GM21528 (cell line): ENCODE measurements around the gene FAM3A.

Experiments used
- ATAC-seq: cut with Tn5 transposase; IDR thresholded peaks from one replicate; pipeline ENCODE4 v1.9.1; 2021; ENCODE audit warnings: mild to moderate bottlenecking, moderate library complexity; ENCODE audit not compliant: unreplicated experiment, low FRiP score

FAM3A gene

DNA sequence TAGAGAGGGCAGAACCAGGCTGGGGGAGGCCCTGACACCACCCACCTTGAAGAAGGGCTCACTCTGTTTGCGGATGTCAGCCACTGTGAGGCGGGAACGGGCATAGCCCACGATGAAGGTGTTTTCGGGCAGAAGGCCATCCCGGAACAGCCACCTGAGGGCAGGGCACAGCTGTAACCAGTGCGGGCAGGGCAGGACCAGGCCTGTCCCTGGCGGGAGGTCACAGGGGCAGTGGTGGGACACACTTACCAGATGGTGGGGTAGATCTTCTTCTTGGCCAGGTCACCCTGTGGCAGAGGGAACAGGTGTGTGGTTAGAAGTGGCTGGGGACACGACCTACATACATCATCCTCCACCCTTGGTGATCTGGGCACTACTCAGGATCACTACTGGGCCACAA is 19.9 kb upstream of the FAM3A start:
- ATAC-seq = no peak

DNA sequence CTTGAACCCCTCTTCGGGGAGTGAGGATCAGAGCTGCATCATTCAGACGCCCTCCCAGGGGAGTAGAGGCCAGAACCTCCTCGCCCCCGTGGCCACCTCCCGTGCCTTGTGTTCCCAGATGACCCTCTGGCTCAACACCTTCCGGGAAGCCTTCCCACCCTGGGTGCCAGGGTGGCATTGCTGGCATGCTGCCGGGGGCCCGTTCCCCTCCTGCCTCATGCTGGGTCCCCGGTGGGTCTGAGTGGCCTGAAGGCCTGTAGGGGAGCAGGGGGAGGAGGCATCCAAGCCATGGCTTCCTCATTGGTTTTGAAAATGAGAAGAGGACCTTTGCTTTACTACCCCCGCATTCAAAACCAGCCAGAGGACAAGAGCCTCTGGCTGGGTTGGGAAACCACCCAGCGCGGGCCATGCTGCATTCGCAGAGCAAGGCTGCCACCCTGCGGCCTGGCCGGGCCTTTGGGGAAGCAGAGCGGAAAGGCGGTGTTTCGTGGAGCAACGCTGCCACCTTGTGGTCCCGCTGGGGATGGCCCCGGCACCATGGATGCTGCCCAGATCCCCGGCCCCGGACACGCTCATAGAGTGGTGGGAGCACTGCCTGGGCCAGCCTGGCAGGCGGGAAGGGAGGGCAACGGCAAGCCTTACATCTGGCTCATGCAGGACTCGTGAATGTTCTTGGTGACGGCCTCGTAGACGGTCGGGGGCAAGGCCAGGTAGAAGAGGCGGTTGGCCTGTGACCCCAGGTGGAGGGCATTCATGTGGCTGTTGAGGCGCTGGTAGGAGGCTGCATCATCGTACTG is 18.7 kb upstream of the FAM3A start:
- ATAC-seq = peak; percentile 74

GRCh38 chrX:154532690-154533089 is 16.7 kb upstream of the FAM3A start:
- ATAC-seq = no peak

GRCh38 chrX:154531626-154532025 is 15.6 kb upstream of the FAM3A start:
- no peak for ATAC-seq

- ATAC-seq = no peak
These were observed 14.3 kb upstream of the FAM3A start for GRCh38 chrX:154530286-154530685.

DNA sequence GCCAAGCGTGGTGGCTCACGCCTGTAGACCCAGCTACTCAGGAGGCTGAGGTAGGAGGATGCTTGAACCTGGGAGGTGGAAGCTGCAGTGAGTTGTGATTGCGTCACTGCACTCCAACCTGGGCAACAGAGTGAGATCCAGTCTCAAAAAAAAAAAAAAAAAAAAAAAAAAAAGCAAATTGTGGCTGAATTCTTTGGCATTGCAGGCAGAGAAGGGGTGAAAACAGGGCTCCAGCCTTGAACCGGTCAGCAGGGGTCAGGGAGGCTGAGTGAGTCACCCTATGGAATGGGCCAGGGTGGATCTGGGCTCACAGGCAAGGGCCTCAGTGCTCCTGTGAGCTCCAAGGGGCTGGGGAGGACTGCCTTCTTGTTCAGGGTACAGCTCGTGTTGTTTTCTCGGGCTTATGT is 13.2 kb upstream of the FAM3A start:
- ATAC-seq = no peak

- peak; percentile 61 for ATAC-seq
These were observed 11.1 kb upstream of the FAM3A start for GRCh38 chrX:154526901-154527675.

GRCh38 chrX:154525606-154526490 is 9.8 kb upstream of the FAM3A start:
- no peak for ATAC-seq

GRCh38 chrX:154519389-154519788 is 3.4 kb upstream of the FAM3A start:
- no peak for ATAC-seq

DNA sequence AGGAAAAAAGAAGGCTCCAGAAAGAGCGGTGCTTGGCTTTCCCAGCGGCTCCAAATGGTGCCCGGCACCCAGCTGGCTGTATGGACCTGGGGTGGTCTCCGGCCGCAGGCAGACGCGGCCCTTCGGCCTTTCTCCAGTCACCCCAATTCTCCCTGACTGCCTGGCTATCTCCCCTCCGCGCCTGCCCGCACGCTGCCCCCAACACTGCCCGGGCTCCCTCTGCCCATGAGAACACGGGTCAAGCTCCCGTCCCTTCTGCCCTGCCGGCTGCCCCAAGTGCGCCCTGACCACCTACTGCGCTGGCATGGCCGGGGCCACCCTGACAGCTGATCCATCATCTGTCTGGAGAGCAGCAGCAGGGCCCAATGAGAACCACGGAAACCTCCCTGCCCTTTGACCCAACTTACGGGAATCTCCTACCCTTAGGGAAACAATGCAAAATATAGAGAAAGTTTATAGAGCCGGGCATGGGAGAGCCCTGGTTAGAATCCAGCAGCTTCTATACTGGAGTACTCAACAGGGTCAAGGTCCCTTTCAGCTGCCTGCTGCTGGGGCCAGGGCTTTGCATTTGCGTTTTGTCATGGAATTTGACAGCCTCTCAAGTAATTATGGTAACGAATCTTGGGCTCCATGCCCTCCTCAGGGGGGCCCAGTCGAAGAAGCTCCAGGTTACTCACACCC is 1.2 kb upstream of the FAM3A start:
- ATAC-seq = no peak

DNA sequence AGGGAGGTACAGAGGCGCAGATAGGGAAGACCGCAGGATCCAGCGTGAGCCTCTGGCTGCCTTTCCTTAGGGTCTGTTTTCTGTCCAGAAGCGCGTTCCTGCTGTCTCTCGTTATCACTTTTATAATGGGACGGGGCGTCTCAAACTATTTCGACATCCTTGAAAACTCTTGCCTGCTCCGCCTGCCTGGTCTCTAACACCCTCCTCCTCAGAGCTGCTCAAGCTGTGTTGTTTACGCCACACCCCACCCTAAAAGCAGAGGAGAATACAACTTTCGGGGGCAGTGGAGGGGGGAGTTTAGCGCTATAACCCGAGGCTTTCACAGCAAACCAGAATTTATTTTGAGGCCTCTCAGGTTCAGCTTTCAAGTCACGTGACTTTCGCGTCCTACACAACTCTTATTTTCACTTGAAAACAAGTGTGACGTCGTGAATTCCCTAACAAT is 646 bp upstream of the FAM3A start:
- peak; percentile 4 for ATAC-seq

DNA sequence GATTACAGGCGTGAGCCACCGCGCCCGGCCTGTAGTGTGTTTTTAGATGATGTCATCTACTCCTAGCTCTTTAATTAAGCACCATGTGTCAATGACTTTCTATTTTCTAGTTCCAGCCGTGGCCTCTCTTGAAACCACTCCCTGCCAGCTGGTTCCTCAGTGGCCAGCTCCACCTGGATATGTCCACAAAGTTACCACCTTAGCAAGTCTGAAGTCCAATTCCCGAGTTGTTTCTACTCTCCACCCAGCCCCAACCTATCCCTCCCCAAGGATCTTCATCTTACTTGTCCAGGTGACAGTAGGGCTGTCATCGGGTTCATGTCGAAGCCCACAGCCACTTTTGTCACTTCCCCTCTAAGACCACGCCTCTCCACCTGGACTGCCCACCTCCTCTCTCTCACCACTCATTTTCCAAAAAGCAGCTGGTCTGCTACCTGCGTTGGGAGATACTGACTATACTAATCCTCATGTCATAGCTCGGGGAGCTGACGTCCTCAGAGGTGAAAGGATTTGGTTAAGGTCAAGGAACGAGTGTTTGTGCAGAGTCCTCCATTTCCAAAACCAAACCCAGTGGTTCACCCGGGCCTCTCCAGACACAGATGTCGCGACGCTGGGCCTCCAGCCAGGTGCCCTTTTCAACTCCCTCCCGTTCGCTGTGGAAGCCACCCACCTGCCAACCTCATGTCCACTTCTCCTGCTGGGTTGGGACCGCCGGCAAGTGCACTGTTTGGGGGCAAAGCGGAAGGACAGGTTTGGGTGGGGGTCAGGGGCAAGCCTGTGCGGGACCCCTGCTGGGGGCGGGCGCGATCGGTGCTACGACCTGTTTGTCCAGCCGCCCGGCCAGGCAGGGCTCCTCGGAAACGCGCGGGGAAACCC is 704 bp downstream of the FAM3A start:
- ATAC-seq = peak; percentile 19

- no peak for ATAC-seq
These were observed 2.3 kb downstream of the FAM3A start for GRCh38 chrX:154513716-154514115.

GRCh38 chrX:154512879-154513553 is 3.0 kb downstream of the FAM3A start:
- ATAC-seq = no peak

DNA sequence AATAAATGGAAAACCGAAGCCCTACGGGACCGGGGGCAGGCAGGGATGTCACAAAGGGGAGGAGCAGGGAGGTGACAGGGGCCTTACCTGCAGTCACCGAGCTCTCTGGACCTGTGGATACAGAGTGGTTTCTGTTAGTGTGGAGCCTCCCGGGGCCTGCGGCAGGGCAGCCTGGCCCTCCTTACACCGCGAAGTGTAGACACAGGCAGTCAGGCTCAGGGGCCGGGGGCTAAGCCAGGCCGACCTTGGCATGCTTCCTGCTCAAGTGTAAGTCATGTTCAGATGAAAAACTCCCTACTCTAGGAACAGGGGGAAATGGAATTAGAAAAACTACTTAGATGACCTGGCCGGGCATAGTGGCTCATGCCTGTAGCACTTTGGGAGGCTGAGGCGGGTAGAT is 4.3 kb downstream of the FAM3A start:
- ATAC-seq = no peak

DNA sequence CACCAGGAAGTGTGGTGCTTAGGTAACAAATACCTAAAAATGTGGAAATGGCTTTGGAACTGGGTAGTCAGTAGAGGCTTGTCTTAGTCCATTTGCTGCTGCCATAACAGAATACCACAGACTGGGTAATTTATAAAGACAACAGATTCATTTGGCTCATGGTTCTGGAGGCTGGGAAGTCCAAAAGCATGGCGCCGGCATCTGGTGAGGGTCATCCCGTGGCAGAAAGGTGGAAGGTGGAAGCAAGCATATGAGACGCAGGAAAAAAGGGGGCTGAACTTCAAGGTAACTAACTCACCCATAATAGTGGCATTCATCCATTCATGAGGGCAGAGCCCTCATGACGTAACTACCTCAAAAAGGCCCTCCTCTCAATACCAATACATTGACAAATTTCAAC is 6.6 kb downstream of the FAM3A start:
- ATAC-seq = no peak

GRCh38 chrX:154508384-154508745 is 7.7 kb downstream of the FAM3A start:
- no peak for ATAC-seq

DNA sequence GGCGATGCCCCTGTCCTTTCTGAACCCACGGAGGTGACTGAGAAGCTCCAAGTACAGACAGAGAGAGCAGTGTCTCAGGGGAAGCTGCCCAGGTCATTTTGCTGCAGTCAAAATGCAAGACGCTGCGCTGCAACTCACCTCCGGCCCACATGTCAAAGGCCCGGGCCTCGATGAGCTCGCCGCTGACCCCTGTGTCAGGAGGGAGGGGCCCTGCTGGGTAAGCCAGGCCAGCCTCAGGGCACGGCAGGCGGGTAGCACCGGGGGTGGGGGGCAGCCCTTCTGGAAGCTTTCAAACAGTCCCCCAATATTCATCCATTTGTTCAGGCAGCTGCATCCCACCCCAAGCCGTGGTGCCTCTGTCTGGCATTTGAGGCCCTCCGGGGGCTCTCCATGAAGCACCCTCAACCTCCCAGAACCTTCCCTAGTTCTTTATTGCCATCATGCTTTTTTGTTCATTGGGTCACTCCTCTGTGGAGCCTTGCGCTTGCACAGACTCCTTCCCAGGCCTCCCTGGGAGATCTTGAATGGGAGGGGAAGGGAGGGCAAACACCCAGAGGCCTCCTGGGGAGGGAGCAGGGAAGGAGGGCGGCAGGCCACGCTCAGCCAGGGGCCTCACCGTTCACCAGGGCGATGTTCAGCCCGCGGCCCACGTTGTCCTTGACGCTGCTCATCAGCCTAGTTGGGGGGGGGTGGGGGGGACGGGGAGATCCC is 8.2 kb downstream of the FAM3A start:
- ATAC-seq = no peak
